H1 (cell line): ENCODE measurements around the gene ARL9. TPM values are rescaled to one million over a fixed set of nuclear protein-coding genes. Genes with fewer than 3 reads are reported as not detected.

ENCODE experiments used
- BCL11A ChIP-seq, 2 experiments: IDR thresholded peaks; one replicate each; pipeline ENCODE4 v1.6.1; 2011; ENCODE audit warnings: low read depth in 2 of 2, low read length in 2 of 2, mild to moderate bottlenecking in 2 of 2
- BRCA1 ChIP-seq: IDR thresholded peaks from 2 replicates; pipeline ENCODE4 v1.6.1; 2012; ENCODE audit warnings: low read depth, low read length, improper control_type of control experiment
- CBX8 ChIP-seq: fragments of 300-800, 300-1000 bp; sonication (generic); IDR thresholded peaks from 2 replicates; pipeline ENCODE4 v1.7.1; 2016; ENCODE audit warnings: low read depth, low read length, borderline replicate concordance
- CREB1 ChIP-seq: IDR thresholded peaks from 2 replicates; pipeline ENCODE4 v1.6.1; 2012; ENCODE audit warnings: inconsistent platforms
- EGR1 ChIP-seq: IDR thresholded peaks from 2 replicates; pipeline ENCODE4 v1.6.1; 2011; ENCODE audit warnings: low read depth, low read length, borderline replicate concordance
- EP300 ChIP-seq, 2 experiments: IDR thresholded peaks; 1 replicate in 1 of 2; 2 replicates in 1 of 2; pipeline ENCODE4 v1.6.1; 2011 to 2012; ENCODE audit warnings: low read depth in 2 of 2, low read length in 2 of 2, mild to moderate bottlenecking in 2 of 2, borderline replicate concordance in 1 of 2, inconsistent platforms in 1 of 2, moderate library complexity in 1 of 2
- GABPA ChIP-seq: IDR thresholded peaks from 2 replicates; pipeline ENCODE4 v1.6.1; 2011; ENCODE audit warnings: mild to moderate bottlenecking, low read length, moderate library complexity, borderline replicate concordance; ENCODE audit not compliant: insufficient read depth
- JUND ChIP-seq: IDR thresholded peaks from 2 replicates; pipeline ENCODE4 v1.6.1; 2011; ENCODE audit warnings: mild to moderate bottlenecking, improper control_type of control experiment, low read length
- PHF8 ChIP-seq: fragments of 200-600 bp; sonication (generic); conservative IDR thresholded peaks from 2 replicates; pipeline ENCODE4 v1.7.1; 2012; ENCODE audit warnings: low read depth, mild to moderate bottlenecking, inconsistent platforms, low read length, moderate library complexity
- SAP30 ChIP-seq: fragments of 300-600 bp; sonication (generic); IDR thresholded peaks from 2 replicates; pipeline ENCODE4 v1.7.1; 2012; ENCODE audit warnings: low read length, moderate library complexity, mild to moderate bottlenecking, inconsistent platforms; ENCODE audit not compliant: insufficient read depth, insufficient replicate concordance
- SIN3A ChIP-seq, 2 experiments: IDR thresholded peaks in 1 of 2; conservative IDR thresholded peaks in 1 of 2; 2 replicates each; pipeline ENCODE4 v1.6.1; 2011 to 2012; ENCODE audit warnings: low read length in 2 of 2, improper control_type of control experiment in 1 of 2, low read depth in 1 of 2, mild to moderate bottlenecking in 1 of 2
- TAF1 ChIP-seq: IDR thresholded peaks from 2 replicates; pipeline ENCODE4 v1.6.1; 2011; ENCODE audit warnings: mild to moderate bottlenecking, low read depth, low read length
- polyA plus RNA-seq, 7 experiments: library from polyadenylated mRNA; depleted of rRNA in 3 of 7; stranded (reverse) in 5 of 7; unstranded in 2 of 7; fragments of >200 nt in 5 of 7; fragments of 200-250 nt in 2 of 7; gene quantifications; 1 replicate in 5 of 7; 2 replicates in 1 of 7; 4 replicates in 1 of 7; pipeline versions ENCODE4 v1.2.1 to v1.2.3, GENCODE V29; 2011 to 2013; ENCODE audit warnings: missing spikeins in 2 of 7, mixed read lengths in 2 of 7
- total RNA-seq: library from RNA; stranded (reverse); fragmentation: NEBNext Ultra II Directional; extraction: Animal tissue kit (Norgen Biotek cat#: 25700); gene quantifications from 2 replicates; pipeline ENCODE4 v1.2.1, GENCODE V29; 2021
- TF ChIP-seq, protein P1 (sequence below): IDR thresholded peaks from 2 replicates; pipeline ENCODE4 v1.6.1; 2011; ENCODE audit warnings: low read length, improper control_type of control experiment
- TF ChIP-seq, protein P2 (sequence below): IDR thresholded peaks from 2 replicates; pipeline ENCODE4 v1.6.1; 2012; ENCODE audit warnings: low read length, inconsistent platforms
- TF ChIP-seq, protein P3 (sequence below): IDR thresholded peaks from 2 replicates; pipeline ENCODE4 v1.6.1; 2012; ENCODE audit warnings: inconsistent platforms

ARL9 gene
- total and polyA plus RNA-seq, 2 of the 8 experiments (the other 6 are each of a cell fraction or from before 2014, with no cell fraction given) = 0.60 to 0.76 TPM

DNA sequence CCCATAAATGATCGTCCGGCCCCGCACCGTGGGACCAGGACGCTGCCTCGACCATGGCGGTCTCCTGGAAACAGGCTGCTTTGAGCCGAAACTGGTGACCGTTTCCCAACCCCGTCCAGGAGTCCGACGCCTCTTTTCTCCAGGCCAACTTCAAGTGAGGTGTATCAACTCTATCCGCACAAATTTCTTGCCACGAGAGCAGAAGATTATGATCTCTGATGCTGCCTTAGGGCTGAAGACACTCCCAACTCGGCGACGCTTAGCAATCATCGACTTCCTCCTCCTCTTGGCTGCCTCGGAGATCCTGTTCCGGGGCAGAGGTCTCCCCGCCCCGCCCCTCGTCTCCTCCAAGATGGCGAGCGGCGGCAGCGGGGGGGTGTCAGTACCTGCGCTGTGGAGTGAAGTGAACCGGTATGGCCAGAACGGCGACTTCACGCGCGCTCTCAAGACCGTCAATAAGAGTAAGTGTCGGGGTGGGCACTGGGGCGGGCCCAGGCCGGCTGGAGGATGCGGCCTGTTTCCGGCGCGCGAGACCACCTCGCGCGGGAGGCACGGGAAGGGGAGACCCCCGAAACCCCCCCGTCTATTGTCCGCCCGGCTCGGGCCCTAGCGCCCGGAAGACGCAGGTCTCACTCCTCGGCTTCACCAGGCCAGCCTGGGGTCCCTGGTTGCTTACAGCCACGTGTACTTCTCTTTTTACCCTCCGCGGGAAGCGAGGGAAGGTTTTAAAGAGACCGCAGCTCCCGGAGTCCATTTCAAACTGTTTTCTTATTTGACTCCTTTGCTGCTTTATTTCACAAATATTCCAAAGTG lies 38.1 kb upstream of the ARL9 start, which contains the start of gene SRP72 (continued):
- TF ChIP-seq CBX8 = no peak
- no peak for TF ChIP-seq SAP30
- TF ChIP-seq EGR1 = no peak
- peak; percentile 92 for TF ChIP-seq TAF1
- TF ChIP-seq BRCA1 = no peak
- TF ChIP-seq, protein P1, sequence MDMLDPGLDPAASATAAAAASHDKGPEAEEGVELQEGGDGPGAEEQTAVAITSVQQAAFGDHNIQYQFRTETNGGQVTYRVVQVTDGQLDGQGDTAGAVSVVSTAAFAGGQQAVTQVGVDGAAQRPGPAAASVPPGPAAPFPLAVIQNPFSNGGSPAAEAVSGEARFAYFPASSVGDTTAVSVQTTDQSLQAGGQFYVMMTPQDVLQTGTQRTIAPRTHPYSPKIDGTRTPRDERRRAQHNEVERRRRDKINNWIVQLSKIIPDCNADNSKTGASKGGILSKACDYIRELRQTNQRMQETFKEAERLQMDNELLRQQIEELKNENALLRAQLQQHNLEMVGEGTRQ = no peak
- no peak for TF ChIP-seq BCL11A (IDR thresholded peaks at IDR 0.05; ENCODE audit: low read depth in 2 of 2, low read length in 2 of 2)
- TF ChIP-seq JUND = no peak
- peak; percentile 82 for TF ChIP-seq PHF8
- peak; percentile 85; the same call in 1 of the 2 replicates for TF ChIP-seq GABPA
- TF ChIP-seq SIN3A (conservative IDR thresholded peaks at IDR 0.05 in 1 of 2, IDR thresholded peaks at IDR 0.05 in 1 of 2; ENCODE audit: low read depth in 1 of 2, low read length in 2 of 2) = peak in 1 of 2 experiments; percentile 74; a peak in 2 of 4 replicates
- TF ChIP-seq, protein P2, sequence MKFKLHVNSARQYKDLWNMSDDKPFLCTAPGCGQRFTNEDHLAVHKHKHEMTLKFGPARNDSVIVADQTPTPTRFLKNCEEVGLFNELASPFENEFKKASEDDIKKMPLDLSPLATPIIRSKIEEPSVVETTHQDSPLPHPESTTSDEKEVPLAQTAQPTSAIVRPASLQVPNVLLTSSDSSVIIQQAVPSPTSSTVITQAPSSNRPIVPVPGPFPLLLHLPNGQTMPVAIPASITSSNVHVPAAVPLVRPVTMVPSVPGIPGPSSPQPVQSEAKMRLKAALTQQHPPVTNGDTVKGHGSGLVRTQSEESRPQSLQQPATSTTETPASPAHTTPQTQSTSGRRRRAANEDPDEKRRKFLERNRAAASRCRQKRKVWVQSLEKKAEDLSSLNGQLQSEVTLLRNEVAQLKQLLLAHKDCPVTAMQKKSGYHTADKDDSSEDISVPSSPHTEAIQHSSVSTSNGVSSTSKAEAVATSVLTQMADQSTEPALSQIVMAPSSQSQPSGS = no peak
- TF ChIP-seq EP300 (IDR thresholded peaks at IDR 0.05; ENCODE audit: borderline replicate concordance in 1 of 2, low read depth in 2 of 2, low read length in 2 of 2) = no peak
- TF ChIP-seq, protein P3, sequence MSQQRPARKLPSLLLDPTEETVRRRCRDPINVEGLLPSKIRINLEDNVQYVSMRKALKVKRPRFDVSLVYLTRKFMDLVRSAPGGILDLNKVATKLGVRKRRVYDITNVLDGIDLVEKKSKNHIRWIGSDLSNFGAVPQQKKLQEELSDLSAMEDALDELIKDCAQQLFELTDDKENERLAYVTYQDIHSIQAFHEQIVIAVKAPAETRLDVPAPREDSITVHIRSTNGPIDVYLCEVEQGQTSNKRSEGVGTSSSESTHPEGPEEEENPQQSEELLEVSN = no peak
- TF ChIP-seq CREB1 = 0 out of 2 replicates have a peak, but pooled peaks have one; percentile 19
